Trophoblast cell (in vitro differentiated cells and primary cell): ENCODE results near the gene ZNF624.

ENCODE experiments used
- DNase-seq, 2 donors: peaks; one replicate each; pipeline ENCODE4 v3.0.0-alpha.2; 2016
- H2AFZ ChIP-seq: 2 replicates; pipeline ENCODE4 v1.6.1; 2013; ENCODE audit warnings: low read length, moderate library complexity, mild to moderate bottlenecking; ENCODE audit not compliant: insufficient read depth, poor library complexity
- H2AK5ac ChIP-seq: 2 replicates; pipeline ENCODE4 v1.6.1; 2013; ENCODE audit warnings: mild to moderate bottlenecking, low read length
- H2BK120ac ChIP-seq: 2 replicates; pipeline ENCODE4 v1.6.1; 2013; ENCODE audit warnings: low read length, mild to moderate bottlenecking, moderate library complexity; ENCODE audit not compliant: insufficient read depth, poor library complexity
- H2BK12ac ChIP-seq: 2 replicates; pipeline ENCODE4 v1.6.1; 2013; ENCODE audit warnings: mild to moderate bottlenecking, low read length, moderate library complexity
- H2BK5ac ChIP-seq: 2 replicates; pipeline ENCODE4 v1.6.1; 2013; ENCODE audit warnings: low read length, low read depth, moderate library complexity, mild to moderate bottlenecking; ENCODE audit not compliant: poor library complexity
- H3K14ac ChIP-seq: 2 replicates; pipeline ENCODE4 v1.6.1; 2013; ENCODE audit warnings: mild to moderate bottlenecking, low read length
- H3K18ac ChIP-seq: 2 replicates; pipeline ENCODE4 v1.6.1; 2013; ENCODE audit warnings: mild to moderate bottlenecking, low read length
- H3K23ac ChIP-seq: 2 replicates; pipeline ENCODE4 v1.6.1; 2013; ENCODE audit warnings: low read length
- H3K27ac ChIP-seq: 2 replicates; pipeline ENCODE4 v1.5.1; 2013; ENCODE audit warnings: low read depth, mild to moderate bottlenecking, inconsistent platforms, low read length, moderate library complexity
- H3K27me3 ChIP-seq: 2 replicates; pipeline ENCODE4 v1.6.1; 2013; ENCODE audit warnings: inconsistent platforms, mild to moderate bottlenecking, low read length, moderate library complexity; ENCODE audit not compliant: insufficient read depth
- H3K36me3 ChIP-seq, 2 experiments: 1 replicate in 1 of 2; 2 replicates in 1 of 2; pipeline ENCODE4 v1.6.1; 2013; ENCODE audit warnings: low read length in 2 of 2, mild to moderate bottlenecking in 2 of 2, moderate library complexity in 1 of 2; ENCODE audit not compliant: insufficient read depth in 2 of 2, control insufficient read depth in 1 of 2
- H3K4ac ChIP-seq: 2 replicates; pipeline ENCODE4 v1.6.1; 2013; ENCODE audit warnings: low read depth, mild to moderate bottlenecking, low read length, moderate library complexity
- H3K4me1 ChIP-seq, 2 experiments: 1 replicate in 1 of 2; 2 replicates in 1 of 2; pipeline ENCODE4 v1.6.1; 2013; ENCODE audit warnings: low read length in 2 of 2, mild to moderate bottlenecking in 2 of 2, moderate library complexity in 1 of 2; ENCODE audit not compliant: insufficient read depth in 2 of 2, control insufficient read depth in 1 of 2
- H3K4me2 ChIP-seq: 2 replicates; pipeline ENCODE4 v1.6.1; 2013; ENCODE audit warnings: inconsistent platforms, mild to moderate bottlenecking, low read length, moderate library complexity
- H3K4me3 ChIP-seq: 2 replicates; pipeline ENCODE4 v1.5.1; 2013; ENCODE audit warnings: mild to moderate bottlenecking, low read depth, low read length, inconsistent platforms
- H3K79me1 ChIP-seq: one replicate; pipeline ENCODE4 v1.6.1; 2013; ENCODE audit warnings: low read length
- H3K79me2 ChIP-seq: 2 replicates; pipeline ENCODE4 v1.6.1; 2013; ENCODE audit warnings: low read length, mild to moderate bottlenecking; ENCODE audit not compliant: control insufficient read depth, insufficient read depth, poor library complexity
- H3K9ac ChIP-seq: 2 replicates; pipeline ENCODE4 v1.6.1; 2013; ENCODE audit warnings: mild to moderate bottlenecking, low read length
- H3K9me3 ChIP-seq: 2 replicates; pipeline ENCODE4 v1.6.1; 2013; ENCODE audit warnings: low read depth, mild to moderate bottlenecking, control low read depth, inconsistent platforms, low read length; ENCODE audit not compliant: insufficient read depth
- H4K12ac ChIP-seq: 2 replicates; pipeline ENCODE4 v1.6.1; 2013; ENCODE audit warnings: low read depth, mild to moderate bottlenecking, low read length, moderate library complexity
- H4K8ac ChIP-seq: 2 replicates; pipeline ENCODE4 v1.6.1; 2013; ENCODE audit warnings: low read depth, mild to moderate bottlenecking, low read length, moderate library complexity
- H4K91ac ChIP-seq: one replicate; pipeline ENCODE4 v1.6.1; 2013; ENCODE audit warnings: low read depth, mild to moderate bottlenecking, low read length, moderate library complexity
- WGBS: extraction: QIAGEN DNeasy Blood & Tissue Kit; methylation state at CpG from one replicate; pipeline ENCODE4 v1.1.7; 2013; ENCODE audit warnings: missing lambda C conversion rate; ENCODE audit not compliant: insufficient read length, insufficient coverage; ENCODE audit errors: extremely low coverage; 5-methylcytosine and 5-hydroxymethylcytosine counted together

Gene ZNF624

GRCh38 chr17:16652847-16653366, 743 bp downstream of the ZNF624 start:
- Histone ChIP-seq H4K8ac (peak overlapping the region; percentile 90), H3K18ac (peak overlapping the region; percentile 14), H2BK120ac (no peak overlapping the region), H4K91ac (peak overlapping the region; percentile 95), H3K4me2 (peak overlapping the region; percentile 83), H3K4ac (peak overlapping the region; percentile 31), H4K12ac (peak overlapping the region; percentile 96), H2BK12ac (no peak overlapping the region), H3K23ac (no peak overlapping the region), H3K27me3 (no peaks in the 10 kb centered on the region), H3K79me2 (peaks cover 5% of the 10 kb centered on the region), H2BK5ac (peak overlapping the region; percentile 88), H3K36me3 (peaks cover 0 to 2% of the 10 kb centered on the region in 2 experiments), H3K9ac (peak overlapping the region; percentile 86), H3K4me3 (peak overlapping the region; percentile 79), H2AK5ac (peak overlapping the region; percentile 52), H3K14ac (peak overlapping the region; percentile 81), H3K79me1 (peaks cover 9% of the 10 kb centered on the region), H3K27ac (peak overlapping the region; percentile 96), H2AFZ (peak overlapping the region; percentile 77), H3K9me3 (no peaks in the 10 kb centered on the region), H3K4me1 (peaks cover 4 to 9% of the 10 kb centered on the region in 2 experiments)
- WGBS, result no CpG with 5 or more reads among the region's 8 CpGs
- peak; percentile 74 to 97 for DNase-seq

GRCh38 chr17:16652252-16652651, 1.4 kb downstream of the ZNF624 start:
- Histone ChIP-seq H3K23ac (no peak overlapping the region), H4K91ac (no peak overlapping the region), H3K18ac (no peak overlapping the region), H3K4me1 (peaks cover 4 to 9% of the 10 kb centered on the region in 2 experiments), H2AK5ac (no peak overlapping the region), H4K8ac (no peak overlapping the region), H3K79me2 (peaks cover 5% of the 10 kb centered on the region), H3K27me3 (no peaks in the 10 kb centered on the region), H2BK5ac (no peak overlapping the region), H3K9ac (no peak overlapping the region), H3K36me3 (peaks cover 0 to 2% of the 10 kb centered on the region in 2 experiments), H2BK12ac (no peak overlapping the region), H2BK120ac (no peak overlapping the region), H4K12ac (no peak overlapping the region), H2AFZ (no peak overlapping the region), H3K14ac (no peak overlapping the region), H3K4me3 (no peak overlapping the region), H3K4me2 (no peak overlapping the region), H3K4ac (no peak overlapping the region), H3K9me3 (no peaks in the 10 kb centered on the region), H3K27ac (no peak overlapping the region), H3K79me1 (peaks cover 9% of the 10 kb centered on the region)
- WGBS, result no CpG with 5 or more reads among the region's 4 CpGs
- DNase-seq, result no peak

- DNase-seq, result peak; percentile 60 to 80
- Histone ChIP-seq H3K36me3 (peaks cover 0 to 8% of the 10 kb centered on the region in 2 experiments), H3K4me2 (peak overlapping the region; percentile 4)
Observed at GRCh38 chr17:16649585-16649984, 4.1 kb downstream of the ZNF624 start.

GRCh38 chr17:16639438-16639837, 14.2 kb downstream of the ZNF624 start:
- WGBS, result no CpG with 5 or more reads among the region's 1 CpG
- no peak overlapping the region for H3K27ac ChIP-seq
- no peak for DNase-seq

More at GRCh38 chr17:16649585-16649984, 4.1 kb downstream of the ZNF624 start:
- H2BK12ac ChIP-seq, result no peak overlapping the region
- no peak overlapping the region for H3K9ac ChIP-seq
- H3K79me1 ChIP-seq, result peaks cover 9% of the 10 kb centered on the region
- H3K27me3 ChIP-seq, result no peaks in the 10 kb centered on the region
- no peak overlapping the region for H2AK5ac ChIP-seq
- H4K8ac ChIP-seq, result peak overlapping the region; percentile 48
- H2AFZ ChIP-seq, result no peak overlapping the region
- H2BK5ac ChIP-seq, result peak overlapping the region; percentile 26
- H3K18ac ChIP-seq, result no peak overlapping the region
- peak overlapping the region; percentile 83 for H3K27ac ChIP-seq
- peaks cover 5% of the 10 kb centered on the region for H3K79me2 ChIP-seq
- no peak overlapping the region for H3K4me3 ChIP-seq
- WGBS, result no CpG with 5 or more reads among the region's 3 CpGs
- no peak overlapping the region for H3K23ac ChIP-seq
- H4K91ac ChIP-seq, result no peak overlapping the region
- no peaks in the 10 kb centered on the region for H3K9me3 ChIP-seq
- no peak overlapping the region for H3K14ac ChIP-seq
- no peak overlapping the region for H4K12ac ChIP-seq
- no peak overlapping the region for H3K4ac ChIP-seq
- no peak overlapping the region for H2BK120ac ChIP-seq
- H3K4me1 ChIP-seq, result peaks cover 4 to 9% of the 10 kb centered on the region in 2 experiments

More at GRCh38 chr17:16639438-16639837, 14.2 kb downstream of the ZNF624 start:
- Histone ChIP-seq H3K9ac (no peak overlapping the region), H4K8ac (no peak overlapping the region), H3K4me2 (no peak overlapping the region), H2AK5ac (no peak overlapping the region), H3K79me1 (no peaks in the 10 kb centered on the region), H3K23ac (no peak overlapping the region), H3K18ac (no peak overlapping the region), H2AFZ (no peak overlapping the region), H3K36me3 (no peaks in the 10 kb centered on the region), H3K4ac (no peak overlapping the region), H3K14ac (no peak overlapping the region), H2BK5ac (no peak overlapping the region), H3K79me2 (no peaks in the 10 kb centered on the region), H3K4me1 (no peaks in the 10 kb centered on the region), H4K91ac (no peak overlapping the region), H3K4me3 (no peak overlapping the region), H4K12ac (no peak overlapping the region), H2BK12ac (no peak overlapping the region), H2BK120ac (no peak overlapping the region), H3K9me3 (no peaks in the 10 kb centered on the region), H3K27me3 (no peaks in the 10 kb centered on the region)
